Measurements from ENCODE around the gene RPS2. TPM values are rescaled to one million over a fixed set of nuclear protein-coding genes. Genes with fewer than 3 reads are reported as not detected.

Gene RPS2
- polyA plus RNA-seq, 1 of the 3 experiments (the other 2 are of a cell fraction): 6,384 TPM

DNA sequence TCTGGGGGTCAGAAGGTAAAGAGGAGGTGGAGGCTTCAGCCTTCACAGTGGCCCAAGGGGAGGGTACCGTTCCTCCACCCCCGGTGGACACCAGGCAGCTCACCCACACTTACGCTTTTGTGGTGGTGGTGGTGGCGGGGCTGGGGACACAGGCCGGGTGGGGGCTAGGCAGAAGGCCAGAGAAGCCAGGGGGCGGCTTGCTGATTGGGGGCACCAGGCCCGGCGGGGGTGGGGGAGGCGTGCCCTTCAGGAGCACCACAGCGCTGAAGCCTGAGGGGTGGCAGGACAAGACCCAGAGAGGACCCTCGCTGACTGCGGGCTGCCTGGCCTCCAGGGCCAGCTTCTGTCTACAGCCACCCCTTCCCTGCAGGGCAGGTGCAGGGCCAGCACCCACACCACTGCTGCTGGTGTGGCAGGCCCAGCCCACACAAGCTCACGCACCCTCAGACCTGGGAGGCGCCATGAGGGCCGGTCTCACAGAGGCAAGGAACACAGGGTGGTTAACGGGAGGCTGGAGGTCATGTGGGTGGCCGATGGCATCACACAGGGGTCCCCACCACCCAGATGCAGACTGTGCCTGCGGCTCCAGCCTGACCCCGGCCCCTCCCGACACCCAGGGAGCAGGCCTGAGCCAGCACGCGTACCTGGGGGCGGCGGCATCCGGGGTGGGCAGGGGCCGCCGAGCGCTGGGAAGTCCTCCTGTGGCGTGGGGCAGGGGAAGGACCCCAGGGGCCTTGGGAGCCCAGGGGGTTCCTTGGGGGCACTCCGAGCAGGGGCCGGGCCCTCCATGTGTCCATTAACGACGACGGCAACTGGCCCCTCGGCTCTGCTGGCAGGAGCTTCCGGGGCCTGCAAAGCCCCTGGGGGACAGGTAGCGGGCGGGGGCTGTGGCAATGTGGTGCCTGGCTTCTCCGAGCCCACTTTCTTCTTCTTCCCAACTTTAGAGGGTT, 34.5 kb upstream of the RPS2 start:
- TF ChIP-seq RAD21 (IDR thresholded peaks at IDR 0.05; ENCODE audit: low read length): no peak
- TF ChIP-seq, protein P1, sequence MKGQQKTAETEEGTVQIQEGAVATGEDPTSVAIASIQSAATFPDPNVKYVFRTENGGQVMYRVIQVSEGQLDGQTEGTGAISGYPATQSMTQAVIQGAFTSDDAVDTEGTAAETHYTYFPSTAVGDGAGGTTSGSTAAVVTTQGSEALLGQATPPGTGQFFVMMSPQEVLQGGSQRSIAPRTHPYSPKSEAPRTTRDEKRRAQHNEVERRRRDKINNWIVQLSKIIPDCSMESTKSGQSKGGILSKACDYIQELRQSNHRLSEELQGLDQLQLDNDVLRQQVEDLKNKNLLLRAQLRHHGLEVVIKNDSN (IDR thresholded peaks at IDR 0.05; ENCODE audit: borderline replicate concordance, low read depth): no peak
- TF ChIP-seq YY1 (IDR thresholded peaks at IDR 0.05; ENCODE audit: low read depth): no peak
- no peak for TF ChIP-seq NRF1 (IDR thresholded peaks at IDR 0.05; ENCODE audit: low read depth, low read length)
- no peak for TF ChIP-seq GABPA (IDR thresholded peaks at IDR 0.05; ENCODE audit: low read depth)
- TF ChIP-seq GATA2 (CRISPR knock-in tag; IDR thresholded peaks at IDR 0.05): no peak
- TF ChIP-seq ELF1 (IDR thresholded peaks at IDR 0.05): no peak
- TF ChIP-seq FOXM1 (IDR thresholded peaks at IDR 0.05; ENCODE audit: low read depth): no peak
- TF ChIP-seq MEF2A (IDR thresholded peaks at IDR 0.05; ENCODE audit: borderline replicate concordance, low read depth): no peak
- no peak for TF ChIP-seq TAF1 (IDR thresholded peaks at IDR 0.05; ENCODE audit: borderline replicate concordance, low read depth, low read length)
- no peak for TF ChIP-seq NFIC (IDR thresholded peaks at IDR 0.05; ENCODE audit: borderline replicate concordance)
- ChIA-PET POLR2A (interaction anchor here (1.2 kb wide), 1 partner anchor 9 kb away, joined by 3 read pairs; no protein-coding TSS in a partner anchor), CTCF (interaction anchor here (1.0 to 1.5 kb wide), 3 partner anchors 9 to 141 kb away, joined by 3 to 4 read pairs (median 4); partner anchors contain the start of gene SYNGR3)
- Histone ChIP-seq H3K9ac (no peak overlapping the region), H2AFZ (ENCODE audit: low read depth) (no peak overlapping the region), H3K36me3 (replicated peaks in 1 of 2; ENCODE audit: control insufficient read depth in 1 of 2, insufficient read depth in 2 of 2, low read length in 1 of 2) (peaks cover 8 to 58% of the 10 kb centered on the region in 2 experiments), H4K20me1 (ENCODE audit: insufficient read depth) (peaks cover 23% of the 10 kb centered on the region), H3K9me2 (no peaks in the 10 kb centered on the region), H3K4me3 (ENCODE audit: low read depth in 2 of 2, low read length in 1 of 2) (no peak overlapping the region), H3K4me2 (no peak overlapping the region), H3K27me3 (ENCODE audit: insufficient read depth) (no peaks in the 10 kb centered on the region), H3K9me3 (no peaks in the 10 kb centered on the region), H3K79me2 (ENCODE audit: insufficient read depth) (peaks cover 22% of the 10 kb centered on the region; the same call in 1 of the 2 replicates), H3F3A (replicated peaks; ENCODE audit: insufficient read depth) (peaks cover 19% of the 10 kb centered on the region), H3K4me1 (ENCODE audit: control insufficient read depth in 1 of 2, insufficient read depth in 2 of 2, low read depth in 1 of 2, low read length in 1 of 2) (peaks cover 2 to 7% of the 10 kb centered on the region in 2 experiments; a peak in 1 of 4 replicates), H3K27ac (ENCODE audit: low read depth in 2 of 2, low read length in 1 of 2) (no peak overlapping the region)
- no peak for DNase-seq
- WGBS (ENCODE audit: low lambda C conversion rate): 87% methylated on average over 9 of the region's 39 CpGs

DNA sequence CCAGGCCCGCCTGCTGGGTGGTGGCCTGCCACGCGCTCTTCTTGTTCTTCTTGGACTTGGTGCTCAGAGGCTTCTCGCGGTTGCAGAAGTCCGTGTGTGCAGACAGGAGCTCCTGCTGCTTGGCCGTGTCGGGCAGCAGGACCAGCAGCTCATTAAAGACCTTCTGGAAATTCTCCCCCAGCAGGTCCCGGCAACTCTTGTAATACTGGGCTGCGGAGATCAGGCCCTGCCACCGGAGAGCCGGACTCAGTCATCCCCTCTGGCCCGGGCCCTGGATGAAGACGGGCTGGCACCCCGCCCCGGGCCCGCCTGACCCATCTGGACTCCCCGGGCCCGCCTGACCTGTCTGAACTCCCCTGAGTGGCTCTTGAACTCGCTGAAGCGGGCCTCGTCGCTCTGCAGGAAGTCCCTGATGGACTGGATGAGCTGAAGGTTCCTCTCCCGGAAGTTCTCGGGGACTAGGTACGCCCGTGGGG, 33.8 kb upstream of the RPS2 start:
- no peak overlapping the region for H3K9ac ChIP-seq
- peaks cover 16% of the 10 kb centered on the region; the same call in 1 of the 2 replicates for H3K79me2 ChIP-seq (ENCODE audit: insufficient read depth)
- no peak overlapping the region for H3K4me3 ChIP-seq (ENCODE audit: low read depth in 2 of 2, low read length in 1 of 2)
- H3K9me3 ChIP-seq: no peaks in the 10 kb centered on the region
- WGBS (ENCODE audit: low lambda C conversion rate): 83% methylated on average over 5 of the region's 27 CpGs
- CTCF ChIA-PET: interaction anchor here (1.5 to 3.8 kb wide), 2 partner anchors 9 to 142 kb away, joined by 4 to 11 read pairs; partner anchors contain the start of gene SYNGR3
- H4K20me1 ChIP-seq (ENCODE audit: insufficient read depth): peaks cover 15% of the 10 kb centered on the region
- no peaks in the 10 kb centered on the region for H3K9me2 ChIP-seq
- no peak for DNase-seq
- POLR2A ChIA-PET: interaction anchor here (0.6 to 1.2 kb wide), 2 partner anchors 10 to 130 kb away, joined by 3 to 4 read pairs; no protein-coding TSS in a partner anchor
- no peak overlapping the region for H3K4me2 ChIP-seq
- H3K36me3 ChIP-seq (replicated peaks in 1 of 2; ENCODE audit: control insufficient read depth in 1 of 2, insufficient read depth in 2 of 2, low read length in 1 of 2): peaks cover 8 to 56% of the 10 kb centered on the region in 2 experiments
- H3K4me1 ChIP-seq (ENCODE audit: control insufficient read depth in 1 of 2, insufficient read depth in 2 of 2, low read depth in 1 of 2, low read length in 1 of 2): peaks cover 0 to under 1% of the 10 kb centered on the region in 2 experiments; a peak in 1 of 4 replicates
- H2AFZ ChIP-seq (ENCODE audit: low read depth): no peak overlapping the region
- H3K27me3 ChIP-seq (ENCODE audit: insufficient read depth): no peaks in the 10 kb centered on the region
- no peak overlapping the region for H3K27ac ChIP-seq (ENCODE audit: low read depth in 2 of 2, low read length in 1 of 2)
- peaks cover 18% of the 10 kb centered on the region for H3F3A ChIP-seq (replicated peaks; ENCODE audit: insufficient read depth)
- TF ChIP-seq FOXM1 (IDR thresholded peaks at IDR 0.05; ENCODE audit: low read depth) (no peak), GABPA (IDR thresholded peaks at IDR 0.05; ENCODE audit: low read depth) (no peak), YY1 (IDR thresholded peaks at IDR 0.05; ENCODE audit: low read depth) (no peak), MXI1 (IDR thresholded peaks at IDR 0.05; ENCODE audit: low read depth, low read length) (no peak), FOSL2 (IDR thresholded peaks at IDR 0.05; ENCODE audit: borderline replicate concordance, low read depth) (no peak), RCOR1 (IDR thresholded peaks at IDR 0.05; ENCODE audit: low read length) (no peak), CHD2 (IDR thresholded peaks at IDR 0.05; ENCODE audit: low read length, partially characterized antibody) (no peak)
- TF ChIP-seq, protein P2, sequence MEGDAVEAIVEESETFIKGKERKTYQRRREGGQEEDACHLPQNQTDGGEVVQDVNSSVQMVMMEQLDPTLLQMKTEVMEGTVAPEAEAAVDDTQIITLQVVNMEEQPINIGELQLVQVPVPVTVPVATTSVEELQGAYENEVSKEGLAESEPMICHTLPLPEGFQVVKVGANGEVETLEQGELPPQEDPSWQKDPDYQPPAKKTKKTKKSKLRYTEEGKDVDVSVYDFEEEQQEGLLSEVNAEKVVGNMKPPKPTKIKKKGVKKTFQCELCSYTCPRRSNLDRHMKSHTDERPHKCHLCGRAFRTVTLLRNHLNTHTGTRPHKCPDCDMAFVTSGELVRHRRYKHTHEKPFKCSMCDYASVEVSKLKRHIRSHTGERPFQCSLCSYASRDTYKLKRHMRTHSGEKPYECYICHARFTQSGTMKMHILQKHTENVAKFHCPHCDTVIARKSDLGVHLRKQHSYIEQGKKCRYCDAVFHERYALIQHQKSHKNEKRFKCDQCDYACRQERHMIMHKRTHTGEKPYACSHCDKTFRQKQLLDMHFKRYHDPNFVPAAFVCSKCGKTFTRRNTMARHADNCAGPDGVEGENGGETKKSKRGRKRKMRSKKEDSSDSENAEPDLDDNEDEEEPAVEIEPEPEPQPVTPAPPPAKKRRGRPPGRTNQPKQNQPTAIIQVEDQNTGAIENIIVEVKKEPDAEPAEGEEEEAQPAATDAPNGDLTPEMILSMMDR (IDR thresholded peaks at IDR 0.05): no peak
- TF ChIP-seq, protein P3, sequence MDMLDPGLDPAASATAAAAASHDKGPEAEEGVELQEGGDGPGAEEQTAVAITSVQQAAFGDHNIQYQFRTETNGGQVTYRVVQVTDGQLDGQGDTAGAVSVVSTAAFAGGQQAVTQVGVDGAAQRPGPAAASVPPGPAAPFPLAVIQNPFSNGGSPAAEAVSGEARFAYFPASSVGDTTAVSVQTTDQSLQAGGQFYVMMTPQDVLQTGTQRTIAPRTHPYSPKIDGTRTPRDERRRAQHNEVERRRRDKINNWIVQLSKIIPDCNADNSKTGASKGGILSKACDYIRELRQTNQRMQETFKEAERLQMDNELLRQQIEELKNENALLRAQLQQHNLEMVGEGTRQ (IDR thresholded peaks at IDR 0.05; ENCODE audit: borderline replicate concordance, low read depth, low read length): no peak
- TF ChIP-seq, protein P4, sequence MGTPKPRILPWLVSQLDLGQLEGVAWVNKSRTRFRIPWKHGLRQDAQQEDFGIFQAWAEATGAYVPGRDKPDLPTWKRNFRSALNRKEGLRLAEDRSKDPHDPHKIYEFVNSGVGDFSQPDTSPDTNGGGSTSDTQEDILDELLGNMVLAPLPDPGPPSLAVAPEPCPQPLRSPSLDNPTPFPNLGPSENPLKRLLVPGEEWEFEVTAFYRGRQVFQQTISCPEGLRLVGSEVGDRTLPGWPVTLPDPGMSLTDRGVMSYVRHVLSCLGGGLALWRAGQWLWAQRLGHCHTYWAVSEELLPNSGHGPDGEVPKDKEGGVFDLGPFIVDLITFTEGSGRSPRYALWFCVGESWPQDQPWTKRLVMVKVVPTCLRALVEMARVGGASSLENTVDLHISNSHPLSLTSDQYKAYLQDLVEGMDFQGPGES (IDR thresholded peaks at IDR 0.05; ENCODE audit: low read depth, low read length): no peak
- TF ChIP-seq, protein P5, sequence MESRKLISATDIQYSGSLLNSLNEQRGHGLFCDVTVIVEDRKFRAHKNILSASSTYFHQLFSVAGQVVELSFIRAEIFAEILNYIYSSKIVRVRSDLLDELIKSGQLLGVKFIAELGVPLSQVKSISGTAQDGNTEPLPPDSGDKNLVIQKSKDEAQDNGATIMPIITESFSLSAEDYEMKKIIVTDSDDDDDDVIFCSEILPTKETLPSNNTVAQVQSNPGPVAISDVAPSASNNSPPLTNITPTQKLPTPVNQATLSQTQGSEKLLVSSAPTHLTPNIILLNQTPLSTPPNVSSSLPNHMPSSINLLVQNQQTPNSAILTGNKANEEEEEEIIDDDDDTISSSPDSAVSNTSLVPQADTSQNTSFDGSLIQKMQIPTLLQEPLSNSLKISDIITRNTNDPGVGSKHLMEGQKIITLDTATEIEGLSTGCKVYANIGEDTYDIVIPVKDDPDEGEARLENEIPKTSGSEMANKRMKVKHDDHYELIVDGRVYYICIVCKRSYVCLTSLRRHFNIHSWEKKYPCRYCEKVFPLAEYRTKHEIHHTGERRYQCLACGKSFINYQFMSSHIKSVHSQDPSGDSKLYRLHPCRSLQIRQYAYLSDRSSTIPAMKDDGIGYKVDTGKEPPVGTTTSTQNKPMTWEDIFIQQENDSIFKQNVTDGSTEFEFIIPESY (IDR thresholded peaks at IDR 0.05; ENCODE audit: borderline replicate concordance, low read depth): no peak
